DND-41 (cell line): ENCODE data around the gene NRL.

Source experiments
- CTCF ChIP-seq: IDR thresholded peaks from 2 replicates; pipeline ENCODE4 v1.5.1; 2012; ENCODE audit warnings: borderline replicate concordance, low read length, moderate library complexity, mild to moderate bottlenecking; ENCODE audit not compliant: poor library complexity, severe bottlenecking; ENCODE audit errors: extremely low read depth
- EZH2 ChIP-seq: IDR thresholded peaks from 3 replicates; pipeline ENCODE4 v1.6.1; 2012; ENCODE audit warnings: borderline replicate concordance, low read depth, mild to moderate bottlenecking, moderate library complexity, low read length, inconsistent platforms; ENCODE audit not compliant: severe bottlenecking

GRCh38 chr14:24110060-24110459 lies 4.7 kb downstream of the NRL start:
- TF ChIP-seq CTCF (no peak), EZH2 (no peak)
